C1 segment of cervical spinal cord (tissue), 14 donors: ENCODE results near the gene XRCC3.

Experiments used
- DNase-seq, 14 donors: peaks; one replicate each; lab custom pipeline; 2025; lab: John Stamatoyannopoulos, UW

XRCC3 gene

DNA sequence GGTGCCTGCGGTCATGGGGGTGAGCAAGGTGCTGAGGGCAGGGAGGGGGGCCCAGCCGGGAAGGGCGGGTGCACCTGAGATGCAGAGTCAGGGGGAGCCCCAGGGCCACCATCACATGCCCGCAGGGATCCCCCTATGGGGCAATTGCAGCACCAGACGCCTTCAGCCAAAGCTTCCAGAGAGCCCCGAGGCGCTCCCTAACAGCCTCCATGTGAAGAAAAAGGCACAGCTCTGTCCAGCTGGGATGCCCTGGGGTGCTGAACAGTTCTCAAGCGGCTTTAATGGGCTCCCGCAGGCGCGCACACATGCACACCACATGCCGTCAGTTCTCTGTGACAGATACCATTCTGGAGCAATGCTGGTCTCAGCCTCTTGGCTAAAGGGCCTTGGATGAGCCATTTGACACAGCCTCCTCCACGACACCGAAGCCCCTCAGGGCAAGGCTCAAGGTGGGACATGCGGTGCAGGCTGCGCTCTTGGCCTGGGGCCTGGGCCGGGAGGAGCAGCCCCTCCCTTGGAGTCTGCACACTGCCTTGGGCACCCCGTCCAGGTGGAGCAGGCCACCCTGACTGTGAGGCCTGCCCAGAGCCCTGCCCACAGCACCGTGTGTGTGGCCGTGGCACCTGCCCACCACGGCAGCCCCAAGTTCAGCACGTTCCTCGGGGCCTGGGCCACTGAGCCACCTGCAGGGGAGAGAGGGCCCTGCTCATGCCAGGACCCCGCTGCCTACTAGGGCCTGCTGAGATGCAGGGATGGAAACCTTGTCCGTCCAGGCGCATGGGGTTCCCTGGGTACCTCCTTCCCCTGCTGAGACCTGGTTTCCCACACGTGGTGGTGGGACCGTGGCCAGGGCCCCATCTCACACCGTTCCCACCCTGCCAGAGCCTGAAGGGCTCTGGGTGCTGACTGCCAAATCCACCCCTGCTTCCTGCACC, 7.7 kb downstream of the XRCC3 start:
- DNase-seq: no peak

DNA sequence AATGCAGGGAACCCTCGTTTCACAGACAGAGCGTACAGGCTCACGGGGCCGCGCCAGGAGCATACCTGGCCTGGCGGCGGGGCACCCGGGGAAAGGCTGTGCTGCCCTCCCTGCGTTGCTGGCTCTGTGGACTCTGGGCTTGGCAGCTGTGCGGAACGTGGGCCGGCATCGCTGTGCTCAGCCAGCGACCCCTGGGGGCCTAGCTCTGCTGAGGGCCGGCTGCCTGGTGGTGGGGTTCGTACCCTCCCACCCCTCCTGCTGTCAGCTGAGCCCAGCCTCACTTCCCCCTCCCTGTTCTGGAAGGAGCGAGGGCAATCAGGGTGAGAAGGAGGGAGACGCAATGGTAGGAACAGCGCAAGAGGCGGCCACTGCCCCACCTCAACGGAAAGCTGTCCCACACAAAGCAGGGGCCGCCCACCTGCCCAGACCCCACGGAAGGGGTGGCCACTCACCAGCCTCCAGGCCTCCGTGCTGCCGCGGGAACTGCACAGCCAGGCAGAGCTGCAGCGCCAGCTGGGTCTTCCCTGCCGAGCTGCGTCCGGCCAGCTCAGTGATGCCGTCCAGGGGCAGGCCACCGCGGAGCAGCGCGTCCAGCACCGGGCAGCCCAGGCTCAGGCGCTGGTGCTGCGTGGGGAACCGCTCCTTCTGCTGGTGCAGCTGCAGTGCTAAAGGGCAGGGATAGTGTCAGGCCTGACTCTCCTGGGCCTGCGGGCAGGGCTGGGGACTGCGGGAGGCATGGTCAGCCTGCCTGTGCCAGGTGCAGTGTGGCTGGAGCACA, 8.5 kb downstream of the XRCC3 start:
- DNase-seq: no peak

- no peak for DNase-seq
These were observed 9.6 kb downstream of the XRCC3 start for GRCh38 chr14:103705504-103706284.

DNA sequence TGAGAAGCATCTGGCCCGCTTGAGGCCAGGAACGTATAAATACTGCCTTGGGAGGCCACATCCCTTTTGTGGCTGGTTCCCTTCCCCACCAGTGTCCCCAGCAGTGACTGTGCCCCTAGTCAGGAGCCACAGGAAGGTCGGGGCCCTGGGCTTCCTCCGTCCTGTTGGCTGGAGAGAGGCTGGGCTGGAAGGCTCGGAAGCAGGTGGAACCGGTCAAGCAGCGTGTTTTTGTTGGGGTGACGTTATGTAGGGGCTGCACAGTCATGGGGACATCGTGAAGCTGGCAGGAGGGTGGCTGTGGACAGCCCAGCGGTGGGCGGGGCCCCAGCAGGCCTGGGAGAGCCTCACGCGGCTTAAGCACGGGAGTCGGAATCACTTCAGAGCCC, 10.1 kb downstream of the XRCC3 start:
- DNase-seq: no peak

DNA sequence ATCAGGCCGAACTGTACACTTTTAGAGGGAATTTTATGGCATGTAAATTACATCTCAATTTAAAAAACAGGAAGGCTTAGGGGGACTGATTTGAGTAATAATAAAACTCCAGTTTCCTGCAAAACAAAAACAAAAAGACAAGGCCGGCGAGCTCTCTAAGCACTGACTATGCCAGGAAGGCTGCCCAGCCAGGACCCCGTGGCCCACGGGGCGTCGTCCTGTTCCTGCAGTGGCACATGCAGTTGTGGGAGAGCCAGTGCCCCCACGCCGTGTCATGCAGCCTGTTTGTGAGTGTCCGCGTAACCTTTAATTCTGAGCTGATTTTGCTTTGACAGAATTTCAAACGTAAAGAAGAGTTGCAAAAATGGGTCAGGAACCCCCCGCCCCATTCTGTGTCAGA, 10.5 kb downstream of the XRCC3 start:
- no peak for DNase-seq

DNA sequence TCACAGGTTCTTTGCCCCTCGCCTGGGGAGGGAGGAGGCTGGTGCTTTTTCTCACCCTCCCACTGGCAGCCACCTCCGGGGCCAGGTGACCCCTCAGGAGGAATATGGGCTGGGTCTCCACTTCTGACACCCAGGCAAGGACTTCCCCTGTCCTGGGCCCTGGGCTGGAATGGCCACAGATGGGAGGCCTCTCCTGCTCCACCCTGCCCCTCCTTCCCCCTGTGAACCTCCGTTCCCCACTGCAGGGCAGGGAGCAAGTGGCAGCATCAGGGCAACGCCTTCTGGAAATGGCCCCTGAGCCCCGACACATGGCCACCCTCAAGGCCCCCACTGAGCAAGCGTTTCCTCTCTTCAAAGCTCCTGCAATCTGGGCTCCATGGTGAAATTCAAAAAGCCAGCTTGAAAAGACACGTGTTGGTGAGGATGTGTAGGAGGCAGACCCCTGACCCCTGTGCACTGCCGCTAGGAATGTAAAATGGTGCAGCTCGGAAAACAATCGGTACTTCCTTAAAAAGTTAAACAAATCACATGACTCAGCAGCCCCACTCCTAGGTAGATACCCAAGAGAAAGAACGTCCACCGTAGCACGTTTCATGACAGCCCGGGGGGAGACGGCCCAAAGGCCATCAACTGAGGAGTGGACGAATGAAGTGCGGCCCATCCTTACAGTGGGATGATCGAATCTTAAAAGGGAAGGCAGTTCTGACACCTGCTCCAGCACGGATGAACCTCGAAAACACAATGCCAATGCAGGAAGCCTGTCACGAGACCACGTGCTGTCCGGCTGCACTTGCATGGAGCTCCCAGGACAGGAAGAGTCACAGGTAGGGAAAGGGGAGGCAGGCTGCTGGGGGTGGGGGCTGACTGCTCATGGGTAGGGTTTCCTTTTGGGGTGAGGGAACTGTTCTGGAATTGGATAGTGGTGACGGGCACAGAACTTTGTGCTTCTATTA, 11.5 kb downstream of the XRCC3 start:
- DNase-seq: no peak

GRCh38 chr14:103702497-103703432, 12.5 kb downstream of the XRCC3 start:
- DNase-seq: peak in 1 of 14 donors; percentile 89

- no peak for DNase-seq
These were observed 13.2 kb downstream of the XRCC3 start for GRCh38 chr14:103702095-103702494.

GRCh38 chr14:103700753-103701490, 14.3 kb downstream of the XRCC3 start:
- DNase-seq: no peak

- DNase-seq: peak in 8 of 14 donors; percentile 30 to 79 (median 56)
These were observed 15.1 kb downstream of the XRCC3 start for GRCh38 chr14:103699901-103700752.

GRCh38 chr14:103699261-103699661, 16.0 kb downstream of the XRCC3 start:
- no peak for DNase-seq

DNA sequence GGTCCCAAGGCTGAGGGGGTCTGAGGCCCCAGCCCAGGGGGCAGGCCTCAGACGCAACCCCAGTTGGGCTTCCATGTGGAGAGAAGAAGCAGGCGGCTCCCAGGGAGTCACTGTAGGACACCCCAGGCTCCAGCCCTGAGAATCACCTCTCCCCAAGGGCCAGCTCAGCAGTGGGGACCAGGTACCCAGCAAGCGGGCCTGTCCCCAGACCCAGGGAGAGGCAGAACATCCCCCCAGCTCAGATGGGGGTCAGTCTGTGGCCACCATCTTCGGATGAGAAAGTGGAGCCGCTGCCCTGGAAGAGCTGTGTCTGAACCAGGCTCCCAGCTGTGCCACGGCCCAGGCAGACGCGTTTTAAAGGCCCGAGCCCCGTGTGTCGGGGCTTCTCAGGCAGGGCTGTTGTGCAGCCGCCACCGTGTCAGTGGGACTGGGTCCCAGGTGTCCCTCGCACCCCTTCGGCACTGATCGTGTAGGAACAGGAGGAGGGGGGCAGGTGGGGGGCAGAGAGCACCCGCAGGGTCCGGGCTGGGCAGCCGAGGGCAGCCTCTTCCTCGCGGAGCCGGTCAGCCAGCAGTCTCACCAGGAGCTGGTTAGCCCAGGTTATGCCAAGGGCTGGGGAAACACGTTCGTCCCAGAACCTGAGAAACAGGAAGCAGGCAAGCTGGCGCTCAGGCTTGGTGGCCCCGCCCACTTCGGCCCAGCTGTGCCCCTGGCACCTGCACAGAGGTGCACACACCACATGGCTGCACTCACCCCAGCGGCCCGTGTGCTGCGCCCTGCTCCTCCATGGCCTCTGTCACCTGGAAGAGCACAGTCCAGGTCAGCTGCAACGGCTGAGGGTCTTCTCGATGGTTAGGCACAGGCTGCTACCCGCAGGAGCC, 16.6 kb downstream of the XRCC3 start:
- DNase-seq: no peak

DNA sequence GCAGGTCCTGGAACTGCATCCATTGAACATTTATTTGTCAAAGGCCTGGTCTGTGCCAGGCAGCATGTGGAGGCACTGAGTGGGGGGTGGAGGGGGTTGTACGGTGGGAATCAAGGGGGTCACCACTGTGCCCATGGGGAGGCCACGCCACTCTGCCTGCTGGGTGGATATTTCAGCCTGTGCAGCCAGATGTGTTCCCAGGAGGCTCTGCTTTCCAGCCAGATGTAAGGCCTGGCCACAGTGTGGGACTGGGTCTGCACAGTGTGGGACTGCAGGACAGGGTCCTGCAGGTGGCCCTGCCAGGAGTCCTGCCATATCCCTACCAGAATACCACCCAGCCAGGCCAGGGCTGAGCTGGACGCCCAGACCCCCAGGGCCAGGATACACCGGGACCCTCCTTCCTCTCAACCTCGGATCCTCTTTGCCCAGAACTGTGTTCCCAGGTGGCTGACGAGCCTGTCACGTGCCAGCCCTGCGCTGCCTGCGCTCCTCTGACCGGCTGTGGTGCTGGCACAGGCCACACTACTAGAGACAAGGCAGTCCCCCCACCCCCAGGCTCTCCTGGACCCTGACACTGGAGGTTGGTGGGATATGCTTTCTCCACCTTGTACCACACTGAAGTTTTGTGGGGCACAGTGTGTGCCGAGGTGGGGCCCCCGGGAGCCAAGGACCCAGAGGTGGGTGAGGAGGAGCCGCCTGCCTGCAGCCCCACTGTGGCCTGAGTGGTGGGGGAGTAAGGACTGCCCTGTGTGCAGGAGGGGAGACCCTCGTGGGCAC, 17.5 kb downstream of the XRCC3 start:
- no peak for DNase-seq

GRCh38 chr14:103697206-103697602, 18.0 kb downstream of the XRCC3 start:
- no peak for DNase-seq

DNA sequence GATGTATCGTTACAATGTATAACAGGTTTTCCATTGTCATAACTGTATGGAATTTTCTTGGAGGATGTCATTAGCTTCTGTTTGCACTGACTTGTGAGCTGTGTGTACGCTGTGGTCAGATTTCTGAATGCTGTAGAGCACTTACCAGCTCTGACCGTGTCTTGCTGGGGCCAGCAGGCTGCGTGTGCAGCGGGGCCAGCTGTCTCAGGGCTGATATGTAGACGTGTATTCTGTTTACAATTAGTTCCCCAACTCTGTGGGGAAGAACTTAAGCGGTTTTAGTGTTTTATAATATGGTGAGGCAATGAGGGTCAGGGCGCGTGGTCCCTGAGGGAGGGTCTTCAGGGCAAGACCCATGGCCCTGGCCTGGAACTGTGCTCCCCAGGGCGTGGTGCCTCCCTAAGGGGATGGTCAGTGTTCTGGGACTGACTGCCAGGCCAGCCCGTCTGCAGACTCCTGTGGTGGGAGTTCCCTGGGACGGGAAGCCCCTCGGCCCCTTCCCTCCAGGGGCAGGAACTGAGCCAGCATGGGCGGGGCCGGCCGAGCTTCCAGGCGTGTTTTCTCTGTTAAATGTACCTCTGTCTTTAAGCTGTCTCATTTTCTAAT, 18.7 kb downstream of the XRCC3 start:
- no peak for DNase-seq

DNA sequence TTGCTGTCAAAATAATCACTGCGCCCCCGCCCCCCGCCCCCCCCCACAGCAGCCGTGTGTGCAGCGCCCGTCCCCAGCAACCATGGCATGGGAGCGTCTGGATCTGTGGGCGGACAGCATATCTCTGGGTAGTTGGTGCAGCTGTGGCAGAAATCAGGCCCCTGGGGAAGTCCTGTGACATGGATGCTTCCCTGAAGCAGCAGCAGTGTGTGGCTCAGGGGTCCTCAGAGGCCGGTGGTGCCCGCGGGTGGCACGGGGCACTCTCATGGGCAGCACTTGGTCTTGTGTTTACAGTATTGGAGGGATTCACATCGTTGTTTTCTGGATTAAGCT, 19.2 kb downstream of the XRCC3 start:
- no peak for DNase-seq
